22Rv1 (cell line): ENCODE data around the gene BSG.

Source experiments
- ZFX ChIP-seq: fragments of 450-650 bp; IDR thresholded peaks from 2 replicates; pipeline ENCODE4 v1.6.1; 2017; ENCODE audit warnings: antibody characterized with exemption, borderline replicate concordance
- TF ChIP-seq, protein P1 (sequence below): fragments of 450-650 bp; IDR thresholded peaks from 2 replicates; pipeline ENCODE4 v1.5.1; 2017; ENCODE audit warnings: mild to moderate bottlenecking

DNA sequence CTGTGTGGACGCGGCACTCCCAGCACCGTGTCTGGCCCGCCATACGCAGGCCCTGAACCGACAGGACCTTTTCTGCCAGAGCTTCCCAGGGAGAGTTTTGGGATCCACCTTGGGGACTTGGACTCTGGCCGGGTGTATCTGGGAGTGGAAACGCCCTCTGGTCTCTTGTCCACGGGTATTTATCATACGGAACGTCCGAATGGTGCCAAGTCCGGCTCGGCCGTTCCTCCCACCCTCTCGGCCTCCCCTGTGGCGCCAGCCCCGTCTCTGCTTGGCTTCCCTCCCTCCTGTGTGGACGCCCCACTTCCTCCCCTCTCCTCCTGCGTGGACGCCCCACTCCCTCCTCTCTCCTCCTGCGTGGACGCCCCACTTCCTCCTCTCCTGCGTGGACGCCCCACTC lies 29.4 kb downstream of the BSG start:
- TF ChIP-seq, protein P1, sequence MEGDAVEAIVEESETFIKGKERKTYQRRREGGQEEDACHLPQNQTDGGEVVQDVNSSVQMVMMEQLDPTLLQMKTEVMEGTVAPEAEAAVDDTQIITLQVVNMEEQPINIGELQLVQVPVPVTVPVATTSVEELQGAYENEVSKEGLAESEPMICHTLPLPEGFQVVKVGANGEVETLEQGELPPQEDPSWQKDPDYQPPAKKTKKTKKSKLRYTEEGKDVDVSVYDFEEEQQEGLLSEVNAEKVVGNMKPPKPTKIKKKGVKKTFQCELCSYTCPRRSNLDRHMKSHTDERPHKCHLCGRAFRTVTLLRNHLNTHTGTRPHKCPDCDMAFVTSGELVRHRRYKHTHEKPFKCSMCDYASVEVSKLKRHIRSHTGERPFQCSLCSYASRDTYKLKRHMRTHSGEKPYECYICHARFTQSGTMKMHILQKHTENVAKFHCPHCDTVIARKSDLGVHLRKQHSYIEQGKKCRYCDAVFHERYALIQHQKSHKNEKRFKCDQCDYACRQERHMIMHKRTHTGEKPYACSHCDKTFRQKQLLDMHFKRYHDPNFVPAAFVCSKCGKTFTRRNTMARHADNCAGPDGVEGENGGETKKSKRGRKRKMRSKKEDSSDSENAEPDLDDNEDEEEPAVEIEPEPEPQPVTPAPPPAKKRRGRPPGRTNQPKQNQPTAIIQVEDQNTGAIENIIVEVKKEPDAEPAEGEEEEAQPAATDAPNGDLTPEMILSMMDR = no peak
- no peak for TF ChIP-seq ZFX
